WI38 (cell line): ENCODE data around the gene IGFBP3.

Source experiments
- H3K4me3 ChIP-seq: 2 replicates; pipeline ENCODE4 v1.5.1; 2011; ENCODE audit warnings: low read depth, mild to moderate bottlenecking, control low read depth, low read length
- TF ChIP-seq, protein P1 (sequence below): IDR thresholded peaks from 2 replicates; pipeline ENCODE4 v1.5.1; 2012; ENCODE audit warnings: low read depth, mild to moderate bottlenecking, control low read depth, low read length

Gene IGFBP3

DNA sequence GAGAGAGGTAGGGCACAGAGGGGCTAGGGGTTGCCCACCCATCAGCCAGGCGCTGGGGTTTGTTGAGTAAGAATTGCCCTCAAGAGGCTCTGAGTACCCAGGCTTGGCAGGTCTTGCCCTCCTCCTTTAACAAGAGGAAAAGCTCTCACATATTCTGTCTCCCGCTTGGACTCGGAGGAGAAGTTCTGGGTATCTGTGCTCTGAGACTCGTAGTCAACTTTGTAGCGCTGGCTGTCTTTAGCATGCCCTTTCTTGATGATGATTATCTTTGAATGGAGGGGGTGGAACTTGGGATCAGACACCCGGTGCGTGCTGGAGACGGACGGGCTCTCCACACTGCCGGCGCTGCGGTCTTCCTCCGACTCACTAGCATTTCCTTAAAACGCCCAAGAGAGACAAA is 4.0 kb downstream of the IGFBP3 start:
- H3K4me3 ChIP-seq: no peak overlapping the region
- TF ChIP-seq, protein P1, sequence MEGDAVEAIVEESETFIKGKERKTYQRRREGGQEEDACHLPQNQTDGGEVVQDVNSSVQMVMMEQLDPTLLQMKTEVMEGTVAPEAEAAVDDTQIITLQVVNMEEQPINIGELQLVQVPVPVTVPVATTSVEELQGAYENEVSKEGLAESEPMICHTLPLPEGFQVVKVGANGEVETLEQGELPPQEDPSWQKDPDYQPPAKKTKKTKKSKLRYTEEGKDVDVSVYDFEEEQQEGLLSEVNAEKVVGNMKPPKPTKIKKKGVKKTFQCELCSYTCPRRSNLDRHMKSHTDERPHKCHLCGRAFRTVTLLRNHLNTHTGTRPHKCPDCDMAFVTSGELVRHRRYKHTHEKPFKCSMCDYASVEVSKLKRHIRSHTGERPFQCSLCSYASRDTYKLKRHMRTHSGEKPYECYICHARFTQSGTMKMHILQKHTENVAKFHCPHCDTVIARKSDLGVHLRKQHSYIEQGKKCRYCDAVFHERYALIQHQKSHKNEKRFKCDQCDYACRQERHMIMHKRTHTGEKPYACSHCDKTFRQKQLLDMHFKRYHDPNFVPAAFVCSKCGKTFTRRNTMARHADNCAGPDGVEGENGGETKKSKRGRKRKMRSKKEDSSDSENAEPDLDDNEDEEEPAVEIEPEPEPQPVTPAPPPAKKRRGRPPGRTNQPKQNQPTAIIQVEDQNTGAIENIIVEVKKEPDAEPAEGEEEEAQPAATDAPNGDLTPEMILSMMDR: no peak

DNA sequence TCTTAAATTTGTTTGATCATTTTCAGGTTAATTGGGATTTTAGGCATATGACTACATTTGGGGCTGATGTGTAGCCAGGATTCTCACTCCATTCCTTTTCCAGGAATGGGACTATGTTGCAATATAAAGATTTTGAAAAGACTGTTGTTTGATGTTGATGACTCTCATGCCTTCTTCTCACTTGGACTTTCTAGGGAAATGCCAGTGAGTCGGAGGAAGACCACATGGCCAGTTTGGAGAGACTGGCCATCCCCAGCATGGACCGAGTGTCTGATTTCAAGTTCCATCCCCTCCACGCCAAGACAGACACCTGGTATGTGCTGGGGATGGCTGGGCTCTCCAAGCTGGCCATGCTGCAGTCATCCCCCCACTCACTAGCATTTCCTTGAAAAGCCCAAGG is 5.5 kb downstream of the IGFBP3 start:
- no peak overlapping the region for H3K4me3 ChIP-seq
- TF ChIP-seq, protein P1: no peak

DNA sequence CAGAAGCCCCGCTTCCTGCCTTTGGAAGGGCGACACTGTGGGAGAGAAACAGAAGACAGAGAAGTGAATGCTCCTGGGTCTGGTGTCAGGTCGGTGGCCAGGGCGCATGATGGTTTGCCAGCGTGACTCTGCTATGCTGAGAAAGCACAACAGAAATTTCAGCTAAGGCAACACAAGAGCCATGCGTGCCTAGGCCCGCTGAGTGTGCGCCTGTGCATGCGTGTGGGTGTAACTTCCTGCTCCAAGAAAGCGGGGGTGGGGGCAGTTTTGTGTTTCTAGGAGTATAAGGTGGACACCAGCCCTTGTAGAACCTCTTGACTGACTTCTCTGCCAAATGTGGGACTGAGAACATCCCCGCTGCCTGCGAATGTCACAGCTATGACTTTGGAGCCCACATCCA is 6.2 kb downstream of the IGFBP3 start:
- no peak overlapping the region for H3K4me3 ChIP-seq
- TF ChIP-seq, protein P1: no peak

DNA sequence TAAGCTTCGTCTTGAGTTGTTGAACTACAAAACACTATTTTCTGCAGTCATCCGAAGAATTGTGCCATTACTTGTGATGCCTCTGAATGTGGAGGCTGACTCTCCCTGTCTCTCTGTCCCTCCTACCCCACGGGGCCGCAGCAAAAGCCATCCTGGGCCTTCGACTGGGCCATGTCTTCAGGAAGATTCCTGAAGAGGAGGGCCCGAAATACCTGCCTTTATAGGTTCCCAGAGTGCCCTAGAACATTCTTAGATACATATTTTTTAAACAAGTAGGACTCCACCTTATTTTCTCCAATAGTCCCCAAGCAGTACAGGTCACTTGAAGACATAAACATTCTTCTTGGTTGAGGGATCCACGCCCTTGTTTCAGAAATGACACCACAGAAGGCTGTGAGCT is 8.1 kb downstream of the IGFBP3 start:
- no peak overlapping the region for H3K4me3 ChIP-seq
- TF ChIP-seq, protein P1: no peak

DNA sequence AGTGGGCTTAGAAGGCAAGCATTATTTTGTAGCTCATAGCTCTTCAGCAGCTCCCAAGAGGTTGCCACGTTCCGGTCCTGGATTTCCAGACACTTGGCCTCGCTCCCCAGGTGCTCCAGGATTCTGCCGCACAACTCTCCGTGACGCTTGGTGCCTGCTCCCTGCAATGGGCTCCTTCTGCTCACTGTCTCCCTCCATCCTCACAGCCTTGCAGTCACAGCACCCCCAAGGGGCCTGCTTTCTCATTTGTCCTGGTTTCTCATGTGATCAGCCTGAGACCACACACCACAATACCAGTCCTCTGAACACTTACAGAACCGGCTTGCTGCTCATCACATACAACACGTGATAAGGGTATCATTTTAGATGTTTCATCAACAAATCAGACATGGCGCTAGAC is 9.8 kb downstream of the IGFBP3 start:
- TF ChIP-seq, protein P1: no peak
- H3K4me3 ChIP-seq: no peak overlapping the region

DNA sequence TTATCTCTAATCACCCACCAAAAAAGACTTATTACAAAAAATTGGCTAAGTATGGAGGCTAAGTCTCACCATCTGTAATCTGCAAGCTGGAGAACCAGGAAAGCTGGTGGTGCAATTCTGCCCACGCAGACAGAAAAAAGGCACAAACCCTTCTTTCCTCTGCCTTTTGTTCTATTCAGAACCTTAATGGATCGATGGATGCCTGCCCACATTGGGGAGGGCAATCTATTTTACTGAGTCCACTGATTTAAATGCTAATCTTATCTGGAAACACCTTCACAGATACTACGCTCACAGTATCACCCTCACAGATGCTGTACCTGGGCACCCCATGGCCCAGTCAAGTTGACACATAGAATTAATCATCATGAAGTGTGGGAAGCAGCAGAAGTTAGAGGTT is 10.2 kb downstream of the IGFBP3 start:
- TF ChIP-seq, protein P1: no peak
- H3K4me3 ChIP-seq: no peak overlapping the region

DNA sequence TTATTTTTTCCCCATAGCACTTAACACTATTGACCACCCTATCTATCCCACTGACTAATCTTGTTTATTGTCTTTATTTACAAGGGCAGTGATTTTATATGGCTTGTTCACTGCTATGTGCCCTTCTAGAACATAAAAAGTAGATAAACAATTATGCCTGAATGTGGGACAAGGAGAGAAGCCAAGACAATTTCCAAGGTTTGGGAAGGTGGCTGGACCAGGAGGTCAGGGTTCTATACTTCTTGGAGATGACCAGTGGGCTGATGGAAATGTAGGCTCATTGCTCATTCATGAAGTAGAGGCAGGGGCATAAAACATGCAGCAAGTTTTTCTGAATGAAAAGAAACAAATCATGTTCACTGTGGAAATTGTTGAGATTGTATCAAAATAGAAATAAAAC is 11.5 kb downstream of the IGFBP3 start:
- no peak overlapping the region for H3K4me3 ChIP-seq
- TF ChIP-seq, protein P1: no peak
